B cell (primary cell): ENCODE results near the gene EVA1A. TPM values are rescaled to one million over a fixed set of nuclear protein-coding genes. Genes with fewer than 3 reads are reported as not detected.
"Not testable (repeated sequence)": the region's sequence is repeated elsewhere in the genome, so short reads cannot be mapped to it uniquely, and the experiment has no call there.

ENCODE experiments used
- ATAC-seq: fragments of 200-7000 bp; cut with Tn5 transposase; one replicate; pipeline ENCODE4 v1.10.0; 2021; ENCODE audit warnings: low read depth, mild to moderate bottlenecking, moderate number of reproducible peaks, moderate library complexity
- CTCF ChIA-PET: fragments of 350-600 bp; sonication (Branson Sonifier 250); formaldehyde crosslinking; loops from one replicate; lab custom pipeline; 2021; ENCODE audit warnings: antibody characterized with exemption, inconsistent platforms; lab: Charles Lee
- POLR2A ChIA-PET: fragments of 350-600 bp; sonication (Branson Sonifier 250); formaldehyde crosslinking; loops from one replicate; lab custom pipeline; 2021; ENCODE audit warnings: antibody characterized with exemption; lab: Charles Lee
- DNase-seq: peaks from one replicate; pipeline ENCODE4 v3.0.0; 2013
- H2AFZ ChIP-seq: 2 replicates; pipeline ENCODE4 v1.6.1; 2012; ENCODE audit warnings: mild to moderate bottlenecking, low read depth, low read length; ENCODE audit not compliant: insufficient read depth, poor library complexity, severe bottlenecking
- H3K27ac ChIP-seq, 2 donors: 1 replicate in 1 of 2; 2 replicates in 1 of 2; pipeline ENCODE4 v1.5.1; 2012 to 2013; ENCODE audit warnings: low read length in 2 of 2, mild to moderate bottlenecking in 2 of 2, moderate library complexity in 1 of 2
- H3K27me3 ChIP-seq, 4 experiments: fragments of 200-600 bp in 1 of 4; sonication (generic) in 1 of 4; replicated peaks in 1 of 4; 1 replicate in 2 of 4; 2 replicates in 2 of 4; pipeline versions ENCODE4 v1.6.1 to v1.7.0; 2013 to 2016; ENCODE audit warnings: low read length in 3 of 4, mild to moderate bottlenecking in 2 of 4, mixed read lengths in 1 of 4, moderate library complexity in 1 of 4; ENCODE audit not compliant: insufficient read depth in 4 of 4, control insufficient read depth in 3 of 4; ENCODE audit errors: control extremely low read depth in 1 of 4
- H3K36me3 ChIP-seq, 2 experiments: replicated peaks in 1 of 2; 1 replicate in 1 of 2; 2 replicates in 1 of 2; pipeline versions ENCODE4 v1.6.1 to v1.7.1; 2013; ENCODE audit warnings: low read length in 1 of 2; ENCODE audit not compliant: insufficient read depth in 2 of 2, control insufficient read depth in 1 of 2; ENCODE audit errors: control extremely low read depth in 1 of 2, extremely low read depth in 1 of 2
- H3K4me1 ChIP-seq, 2 donors: fragments of 200-600 bp in 1 of 2; sonication (generic) in 1 of 2; 1 replicate in 1 of 2; 2 replicates in 1 of 2; pipeline versions ENCODE4 v1.5.1 to v1.6.1; 2013 to 2017; ENCODE audit warnings: low read length in 2 of 2; ENCODE audit not compliant: control insufficient read depth in 2 of 2, insufficient read depth in 2 of 2
- H3K4me2 ChIP-seq: replicated peaks from 2 replicates; pipeline ENCODE3; 2012; ENCODE audit warnings: mild to moderate bottlenecking, low read depth, low read length; ENCODE audit not compliant: poor library complexity, severe bottlenecking
- H3K4me3 ChIP-seq, 5 experiments: fragments of 200-600 bp in 1 of 5; sonication (generic) in 1 of 5; 1 replicate in 3 of 5; 2 replicates in 2 of 5; pipeline versions ENCODE4 v1.5.1 to v1.7.0; 2011 to 2016; ENCODE audit warnings: low read length in 4 of 5, mild to moderate bottlenecking in 4 of 5, low read depth in 2 of 5, control low read depth in 1 of 5, moderate library complexity in 1 of 5; ENCODE audit not compliant: insufficient read depth in 1 of 5; ENCODE audit errors: control extremely low read depth in 1 of 5, extremely low read depth in 1 of 5
- H3K79me2 ChIP-seq: fragments of 200-600 bp; sonication (generic); one replicate; pipeline ENCODE4 v1.6.0; 2016; ENCODE audit warnings: low read length; ENCODE audit not compliant: control insufficient read depth, insufficient read depth
- H3K9ac ChIP-seq: fragments of 200-600 bp; sonication (generic); 2 replicates; pipeline ENCODE4 v1.6.1; 2017; ENCODE audit warnings: mild to moderate bottlenecking, low read length, moderate library complexity
- H3K9me3 ChIP-seq, 3 donors: one replicate each; pipeline versions ENCODE4 v1.6.1 to v1.7.1; 2013; ENCODE audit warnings: low read length in 2 of 3; ENCODE audit not compliant: control insufficient read depth in 2 of 3, insufficient read depth in 1 of 3; ENCODE audit errors: control extremely low read depth in 1 of 3
- H4K20me1 ChIP-seq: 2 replicates; pipeline ENCODE4 v1.6.0; 2012; ENCODE audit warnings: mild to moderate bottlenecking, low read length; ENCODE audit not compliant: insufficient read depth, control insufficient read depth, poor library complexity, severe bottlenecking
- H3K27ac Mint-ChIP-seq: one replicate; pipeline ENCODE4 v1.8.0; 2021; ENCODE audit warnings: mixed read lengths
- H3K27me3 Mint-ChIP-seq: one replicate; pipeline ENCODE4 v1.8.0; 2021; ENCODE audit warnings: mixed read lengths
- H3K4me1 Mint-ChIP-seq: one replicate; pipeline ENCODE4 v1.8.0; 2021; ENCODE audit warnings: mixed read lengths
- H3K4me3 Mint-ChIP-seq: one replicate; pipeline ENCODE4 v1.8.0; 2021; ENCODE audit warnings: mixed read lengths
- H3K9me3 Mint-ChIP-seq: one replicate; pipeline ENCODE4 v1.8.0; 2022; ENCODE audit warnings: mixed read lengths; ENCODE audit not compliant: insufficient read depth
- CTCF ChIP-seq: fragments of 200-600 bp; IDR thresholded peaks from one replicate; pipeline ENCODE4 v1.8.0; 2022; ENCODE audit warnings: antibody characterized with exemption, mild to moderate bottlenecking
- EZH2 ChIP-seq: IDR thresholded peaks from 2 replicates; pipeline ENCODE4 v1.6.1; 2012; ENCODE audit warnings: borderline replicate concordance, low read depth, mild to moderate bottlenecking, moderate library complexity, low read length; ENCODE audit not compliant: insufficient read depth, poor library complexity, severe bottlenecking
- WGBS: methylation state at CpG from one replicate; pipeline ENCODE4 v1.1.5; 2013; ENCODE audit warnings: missing lambda C conversion rate; ENCODE audit not compliant: insufficient coverage; 5-methylcytosine and 5-hydroxymethylcytosine counted together
- intact Hi-C: fragments of 100-400 bp; cut with micrococcal nuclease; formaldehyde crosslinking; loops from one replicate; pipeline ENCODE4 v1.10.0; 2022
- polyA plus RNA-seq: library from polyadenylated mRNA; depleted of rRNA; stranded (reverse); fragments of >200 nt; gene quantifications from 2 replicates; pipeline ENCODE4 v1.2.3, GENCODE V29; 2012
- total RNA-seq, 2 donors: library from RNA; stranded (reverse); fragments of 120-200 nt in 1 of 2; gene quantifications; 1 replicate in 1 of 2; 2 replicates in 1 of 2; pipeline versions ENCODE4 v1.2.3 to v1.2.4, GENCODE V29; 2013 to 2022

EVA1A gene
- total and polyA plus RNA-seq, 2 donors (not counting 1 experiment from before 2014, with no cell fraction given): not detected

DNA sequence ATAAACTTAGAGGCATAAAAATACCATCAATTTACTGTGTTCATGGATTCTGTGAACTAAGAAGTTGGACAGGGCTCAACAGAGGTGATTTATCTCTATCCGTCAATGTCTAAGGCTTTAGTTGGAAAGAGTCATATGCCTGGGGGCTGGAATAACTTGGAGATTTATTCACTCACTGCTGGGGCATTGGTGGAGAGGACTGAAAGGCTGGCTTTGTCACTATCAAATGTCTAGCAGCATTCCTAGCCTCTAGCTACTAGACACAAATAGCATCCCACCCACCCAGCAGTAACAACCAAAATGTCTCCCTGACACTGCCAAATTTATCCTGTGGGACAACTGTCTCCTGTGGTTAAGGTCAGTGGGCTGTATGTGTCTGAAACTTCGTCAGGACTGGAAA is 71.0 kb downstream of the EVA1A start:
- H2AFZ ChIP-seq: no peak overlapping the region
- no peaks in the 10 kb centered on the region for H4K20me1 ChIP-seq
- 85% methylated on average over 2 of the region's 2 CpGs for WGBS
- peaks cover 45% of the 10 kb centered on the region for H3K27me3 Mint-ChIP-seq
- no peak overlapping the region for H3K27ac ChIP-seq
- ATAC-seq (no peak), DNase-seq (no peak)
- H3K4me1 Mint-ChIP-seq: no peaks in the 10 kb centered on the region
- no peak overlapping the region for H3K4me3 ChIP-seq
- no peaks in the 10 kb centered on the region for H3K4me1 ChIP-seq
- H3K9ac ChIP-seq: no peak overlapping the region
- H3K27me3 ChIP-seq: peaks cover 0 to 7% (median 4%) of the 10 kb centered on the region in 4 experiments
- no peak overlapping the region for H3K4me2 ChIP-seq
- no peak overlapping the region for H3K27ac Mint-ChIP-seq
- H3K4me3 Mint-ChIP-seq: no peak overlapping the region
- ChIA-PET CTCF (no interaction called here), POLR2A (no interaction called here)
- no peaks in the 10 kb centered on the region for H3K9me3 ChIP-seq
- TF ChIP-seq CTCF (no peak), EZH2 (no peak)
- H3K79me2 ChIP-seq: no peaks in the 10 kb centered on the region
- intact Hi-C loops: no loop called here
- H3K36me3 ChIP-seq: no peaks in the 10 kb centered on the region
- no peaks in the 10 kb centered on the region for H3K9me3 Mint-ChIP-seq

- Histone ChIP-seq H4K20me1 (no peaks in the 10 kb centered on the region), H3K9me3 (no peaks in the 10 kb centered on the region), H3K9ac (no peak overlapping the region), H3K36me3 (no peaks in the 10 kb centered on the region), H3K4me3 (no peak overlapping the region), H3K79me2 (no peaks in the 10 kb centered on the region), H3K4me2 (no peak overlapping the region), H2AFZ (no peak overlapping the region), H3K27ac (no peak overlapping the region), H3K4me1 (no peaks in the 10 kb centered on the region), H3K27me3 (peaks cover 0 to 10% (median 3%) of the 10 kb centered on the region in 4 experiments)
- Mint-ChIP-seq H3K27ac (no peak overlapping the region), H3K27me3 (peaks cover 44% of the 10 kb centered on the region), H3K4me3 (no peak overlapping the region), H3K9me3 (no peaks in the 10 kb centered on the region), H3K4me1 (no peaks in the 10 kb centered on the region)
- no CpG with 5 or more reads among the region's 1 CpG for WGBS
- intact Hi-C loops: no loop called here
- ATAC-seq (no peak), DNase-seq (no peak)
- ChIA-PET CTCF (no interaction called here), POLR2A (interaction anchor here (0.6 kb wide), 1 partner anchor 9 kb away, joined by 6 read pairs; no protein-coding TSS in a partner anchor)
- TF ChIP-seq EZH2 (no peak), CTCF (no peak)
Measured at GRCh38 chr2:75488157-75488556, 72.6 kb downstream of the EVA1A start.

GRCh38 chr2:75486735-75487134 is 74.0 kb downstream of the EVA1A start:
- H3K79me2 ChIP-seq, H3K9me3 Mint-ChIP-seq, H4K20me1 ChIP-seq, H3K27ac Mint-ChIP-seq, CTCF ChIA-PET, intact Hi-C loops, H3K4me3 ChIP-seq, H3K27ac ChIP-seq, ATAC-seq, H3K9me3 ChIP-seq, H3K4me2 ChIP-seq, POLR2A ChIA-PET, DNase-seq, H3K36me3 ChIP-seq, H3K4me1 ChIP-seq, H2AFZ ChIP-seq, H3K4me3 Mint-ChIP-seq, H3K9ac ChIP-seq, H3K4me1 Mint-ChIP-seq: not testable (repeated sequence)
- peaks cover 0 to 10% (median 3%) of the 10 kb centered on the region in 4 experiments for H3K27me3 ChIP-seq
- H3K27me3 Mint-ChIP-seq: peaks cover 42% of the 10 kb centered on the region
- 94% methylated on average over 2 of the region's 2 CpGs for whole genome bisulfite sequencing
